Adrenal gland (tissue), 12 donors: ENCODE data around the gene CFAP69. TPM values are rescaled to one million over a fixed set of nuclear protein-coding genes. Genes with fewer than 3 reads are reported as not detected.

Experiments
- DNase-seq, 7 donors: peaks; one replicate each; pipeline ENCODE4 v3.0.0-alpha.2; 2019 to 2020
- H3K27ac ChIP-seq, 5 donors: fragments of 200-600 bp; sonication (generic) in 4 of 5; 1 replicate in 3 of 5; 2 replicates in 2 of 5; pipeline versions ENCODE4 v1.5.1 to v1.8.0; 2016 to 2020; ENCODE audit warnings: mild to moderate bottlenecking in 1 of 5
- H3K27me3 ChIP-seq: fragments of 200-600 bp; 2 replicates; pipeline ENCODE4 v1.8.0; 2021
- H3K36me3 ChIP-seq, 2 donors: fragments of 200-600 bp; replicated peaks in 1 of 2; 1 replicate in 1 of 2; 2 replicates in 1 of 2; pipeline versions ENCODE4 v1.5.1 to v1.8.0; 2018 to 2022
- H3K4me1 ChIP-seq, 2 donors: fragments of 200-600 bp; replicated peaks in 1 of 2; 1 replicate in 1 of 2; 2 replicates in 1 of 2; pipeline versions ENCODE4 v1.5.1 to v1.8.0; 2018 to 2021
- H3K4me3 ChIP-seq, 4 donors: fragments of 200-600 bp; sonication (generic) in 3 of 4; one replicate each; pipeline ENCODE4 v1.5.1; 2016 to 2018
- H3K9me3 ChIP-seq, 3 donors: fragments of 200-600 bp; sonication (generic) in 1 of 3; replicated peaks in 1 of 3; 1 replicate in 2 of 3; 2 replicates in 1 of 3; pipeline versions ENCODE4 v1.5.1 to v1.8.0; 2016 to 2021
- CTCF ChIP-seq, 6 experiments: fragments of 450-650 bp in 4 of 6; fragments of 200-600 bp in 2 of 6; sonication (generic) in 1 of 6; IDR thresholded peaks; 1 replicate in 5 of 6; 2 replicates in 1 of 6; pipeline versions ENCODE4 v1.5.1 to v1.8.0; 2016 to 2021; ENCODE audit warnings: antibody characterized with exemption in 6 of 6, mild to moderate bottlenecking in 2 of 6, moderate library complexity in 1 of 6
- POLR2A ChIP-seq, 2 donors: fragments of 450-650 bp; IDR thresholded peaks; one replicate each; pipeline ENCODE4 v1.6.1; 2017; ENCODE audit warnings: antibody characterized with exemption in 2 of 2, mild to moderate bottlenecking in 2 of 2, moderate library complexity in 1 of 2
- WGBS, 4 donors: extraction: QIAGEN DNeasy Blood & Tissue Kit in 2 of 4; methylation state at CpG; one replicate each; pipeline versions ENCODE4 v1.1.5 to v1.1.7; 2013 to 2017; 5-methylcytosine and 5-hydroxymethylcytosine counted together
- intact Hi-C, 2 donors: fragments of 100-400 bp; cut with DNase I; formaldehyde crosslinking; loops; one replicate each; pipeline versions ENCODE4 v1.14.1 to v1.15.0; 2022 to 2023
- polyA plus RNA-seq, 3 donors: library from polyadenylated mRNA; stranded (reverse); fragments of 200-250 nt in 2 of 3; fragments of 350-450 nt in 1 of 3; fragmentation: Illumina TruSeq in 1 of 3; extraction: RNeasy Lipid Tissue Mini Kit (QIAGEN cat#74804) in 1 of 3; gene quantifications; one replicate each; pipeline ENCODE4 v1.2.3, GENCODE V29; 2013 to 2014
- total RNA-seq, 9 donors: library from RNA; depleted of rRNA in 4 of 9; stranded (reverse); fragments of >200 nt in 4 of 9; fragments of 120-200 nt in 1 of 9; fragmentation: NEBNext Ultra II Directional in 1 of 9; extraction: Animal tissue kit (Norgen Biotek cat#: 25700) in 1 of 9; gene quantifications; one replicate each; pipeline versions ENCODE4 v1.1.0 to v1.2.4, GENCODE V29; 2013 to 2023
- donor health status: healthy with polysubstance abuse.
- donor health status: Bipolar disorder and iron deficiency.
- donor health status: DM: yes; HTN: yes; CAD: no.
- donor health status: DM: no; HTN: no; CAD: no.
- donor health status: DM: no; HTN: no; CAD: no.
- donor health status: DM: yes; HTN: yes; CAD: no.

Gene CFAP69
- total and polyA plus RNA-seq, 12 donors, result 0.42 to 10.2 (median 4.4) TPM

- Histone ChIP-seq H3K4me1 (no peaks in the 10 kb centered on the region), H3K36me3 (no peaks in the 10 kb centered on the region), H3K27ac (no peak overlapping the region), H3K27me3 (no peaks in the 10 kb centered on the region), H3K9me3 (no peaks in the 10 kb centered on the region), H3K4me3 (no peak overlapping the region)
- no peak for DNase-seq
- intact Hi-C loops, result no loop called here
- no peak for TF ChIP-seq CTCF (IDR thresholded peaks at IDR 0.05)
- no peak for TF ChIP-seq POLR2A (IDR thresholded peaks at IDR 0.05)
- 71 to 77% (median 75%) methylated on average over 5 of the region's 5 CpGs for WGBS, 4 donors
Measured at GRCh38 chr7:90276033-90276728, 31.2 kb downstream of the CFAP69 start.

GRCh38 chr7:90288154-90288553, 43.2 kb downstream of the CFAP69 start:
- no peak for DNase-seq
- TF ChIP-seq POLR2A (IDR thresholded peaks at IDR 0.05), result no peak
- TF ChIP-seq CTCF (IDR thresholded peaks at IDR 0.05), result no peak
- intact Hi-C loops, result no loop called here
- no peak overlapping the region for H3K27ac ChIP-seq
- no peaks in the 10 kb centered on the region for H3K9me3 ChIP-seq
- no peaks in the 10 kb centered on the region for H3K4me1 ChIP-seq
- 84 to 91% (median 90%) methylated on average over 3 of the region's 3 CpGs for WGBS, 4 donors
- no peak overlapping the region for H3K4me3 ChIP-seq
- no peaks in the 10 kb centered on the region for H3K27me3 ChIP-seq
- no peaks in the 10 kb centered on the region for H3K36me3 ChIP-seq

- no peaks in the 10 kb centered on the region for H3K9me3 ChIP-seq
- H3K27ac ChIP-seq, result no peak overlapping the region
- H3K36me3 ChIP-seq, result no peaks in the 10 kb centered on the region
- no peak for TF ChIP-seq CTCF (IDR thresholded peaks at IDR 0.05)
- no peak for TF ChIP-seq POLR2A (IDR thresholded peaks at IDR 0.05)
- intact Hi-C loops, result no loop called here
- WGBS, 4 donors, result 91 to 95% (median 94%) methylated on average over 3 of the region's 3 CpGs
- no peaks in the 10 kb centered on the region for H3K27me3 ChIP-seq
- no peak for DNase-seq
- H3K4me1 ChIP-seq, result no peaks in the 10 kb centered on the region
- no peak overlapping the region for H3K4me3 ChIP-seq
Measured at GRCh38 chr7:90290244-90291113, 45.5 kb downstream of the CFAP69 start.

- Histone ChIP-seq H3K36me3 (no peaks in the 10 kb centered on the region), H3K4me3 (no peak overlapping the region), H3K27ac (no peak overlapping the region), H3K27me3 (no peaks in the 10 kb centered on the region), H3K4me1 (no peaks in the 10 kb centered on the region), H3K9me3 (no peaks in the 10 kb centered on the region)
- 48 to 58% (median 54%) methylated on average over 5 of the region's 5 CpGs for WGBS, 4 donors
- intact Hi-C loops, result no loop called here
- DNase-seq, result peak in 4 of 7 donors; percentile 16 to 27 (median 21)
- TF ChIP-seq CTCF (IDR thresholded peaks at IDR 0.05), result peak; percentile 15 to 59 (median 46)
- no peak for TF ChIP-seq POLR2A (IDR thresholded peaks at IDR 0.05)
Measured at GRCh38 chr7:90298145-90299038, 53.4 kb downstream of the CFAP69 start.
